Panc1 (cell line): Measurements from ENCODE around the gene THG1L.

ENCODE experiments used
- CTCF ChIP-seq: fragments of 450-650 bp; IDR thresholded peaks from 2 replicates; pipeline ENCODE4 v1.5.1; 2017; ENCODE audit warnings: mild to moderate bottlenecking
- REST ChIP-seq, 2 experiments: IDR thresholded peaks; 2 replicates each; pipeline ENCODE4 v1.6.1; 2011 to 2012; ENCODE audit warnings: low read depth in 2 of 2, control low read depth in 1 of 2, low read length in 1 of 2, mild to moderate bottlenecking in 1 of 2, moderate library complexity in 1 of 2; ENCODE audit not compliant: insufficient read depth in 1 of 2

- TF ChIP-seq CTCF (no peak), REST (IDR thresholded peaks at IDR 0.05; ENCODE audit: insufficient read depth in 1 of 2, low read depth in 2 of 2, low read length in 1 of 2) (no peak)
Observed at GRCh38 chr5:157734436-157734835, 3.2 kb downstream of the THG1L start.
